Endothelial cell of umbilical vein (primary cell): ENCODE data around the gene RABGAP1.

Experiments used
- CTCF ChIP-seq, 2 donors: IDR thresholded peaks; 1 replicate in 1 of 2; 2 replicates in 1 of 2; pipeline ENCODE4 v1.5.1; 2011; ENCODE audit warnings: low read length in 2 of 2, mild to moderate bottlenecking in 2 of 2, moderate library complexity in 2 of 2, control low read depth in 1 of 2, inconsistent platforms in 1 of 2, low read depth in 1 of 2; ENCODE audit not compliant: insufficient read depth in 1 of 2; ENCODE audit errors: extremely low read depth in 1 of 2
- EZH2 ChIP-seq: IDR thresholded peaks from 2 replicates; pipeline ENCODE4 v1.6.1; 2012; ENCODE audit warnings: borderline replicate concordance, low read depth, mild to moderate bottlenecking, moderate library complexity, low read length, inconsistent platforms; ENCODE audit not compliant: severe bottlenecking
- FOS ChIP-seq: IDR thresholded peaks from 2 replicates; pipeline ENCODE4 v1.6.1; 2011; ENCODE audit warnings: mild to moderate bottlenecking, low read length, moderate library complexity, borderline replicate concordance; ENCODE audit not compliant: insufficient read depth
- GATA2 ChIP-seq: IDR thresholded peaks from 2 replicates; pipeline ENCODE4 v1.7.0; 2011; ENCODE audit warnings: low read depth, mild to moderate bottlenecking, moderate library complexity, mixed read lengths, low read length; ENCODE audit not compliant: insufficient read length, insufficient read depth
- JUN ChIP-seq: IDR thresholded peaks from 2 replicates; pipeline ENCODE4 v1.6.1; 2011; ENCODE audit warnings: borderline replicate concordance, low read depth; ENCODE audit not compliant: insufficient read length, insufficient read depth
- MAX ChIP-seq: IDR thresholded peaks from 2 replicates; pipeline ENCODE4 v1.6.1; 2011; ENCODE audit not compliant: insufficient read depth, insufficient read length
- MYC ChIP-seq: IDR thresholded peaks from one replicate; pipeline ENCODE4 v1.6.1; 2011; ENCODE audit warnings: mild to moderate bottlenecking, low read depth, low read length
- POLR2A ChIP-seq: IDR thresholded peaks from 2 replicates; pipeline ENCODE4 v1.6.1; 2012; ENCODE audit warnings: low read depth, mild to moderate bottlenecking, control low read depth, low read length
- POLR2AphosphoS5 ChIP-seq: IDR thresholded peaks from 2 replicates; pipeline ENCODE4 v1.6.1; 2012; ENCODE audit warnings: low read depth, mild to moderate bottlenecking, control low read depth, low read length, moderate library complexity; ENCODE audit not compliant: insufficient read depth

- TF ChIP-seq CTCF (IDR thresholded peaks at IDR 0.05; ENCODE audit: extremely low read depth in 1 of 2, insufficient read depth in 1 of 2, low read depth in 1 of 2, low read length in 2 of 2) (no peak), POLR2A (no peak), JUN (no peak), POLR2AphosphoS5 (no peak), EZH2 (no peak), MAX (no peak), MYC (no peak), FOS (no peak), GATA2 (no peak)
Measured at GRCh38 chr9:122912671-122912963, 28.2 kb upstream of the RABGAP1 start.
